WERI-Rb-1 (cell line): ENCODE data around the gene LRP1B.

Source experiments
- DNase-seq: peaks from one replicate; pipeline ENCODE4 v3.0.0-alpha.2; 2020
- H3K27ac ChIP-seq: fragments of 250-450 bp; sonication (Bioruptor Pico); 2 replicates; pipeline ENCODE4 v1.5.1; 2020; ENCODE audit warnings: mild to moderate bottlenecking, moderate library complexity
- H3K27me3 ChIP-seq: fragments of 250-450 bp; sonication (Bioruptor Pico); 2 replicates; pipeline ENCODE4 v1.5.1; 2021; ENCODE audit warnings: mild to moderate bottlenecking, low read depth, moderate library complexity; ENCODE audit not compliant: insufficient read depth, severe bottlenecking
- H3K36me3 ChIP-seq: fragments of 250-450 bp; sonication (Bioruptor Pico); 2 replicates; pipeline ENCODE4 v1.5.1; 2020; ENCODE audit warnings: mild to moderate bottlenecking, moderate library complexity
- H3K4me3 ChIP-seq: 2 replicates; pipeline ENCODE4 v1.5.1; 2011; ENCODE audit warnings: low read depth, mild to moderate bottlenecking, control low read depth, low read length
- H3K9me3 ChIP-seq: fragments of 250-450 bp; sonication (Bioruptor Pico); 2 replicates; pipeline ENCODE4 v1.5.1; 2021; ENCODE audit warnings: mild to moderate bottlenecking, moderate library complexity; ENCODE audit not compliant: severe bottlenecking
- CTCF ChIP-seq: IDR thresholded peaks from 2 replicates; pipeline ENCODE4 v1.5.1; 2011; ENCODE audit warnings: low read depth, mild to moderate bottlenecking, control low read depth, inconsistent platforms, low read length

The LRP1B gene

GRCh38 chr2:140797718-140798117, 1333.1 kb downstream of the LRP1B start:
- Histone ChIP-seq H3K4me3 (no peak overlapping the region), H3K27ac (no peak overlapping the region), H3K9me3 (no peaks in the 10 kb centered on the region), H3K36me3 (no peaks in the 10 kb centered on the region), H3K27me3 (no peaks in the 10 kb centered on the region)
- no peak for TF ChIP-seq CTCF
- DNase-seq: no peak

- Histone ChIP-seq H3K9me3 (no peaks in the 10 kb centered on the region), H3K27ac (no peak overlapping the region), H3K36me3 (no peaks in the 10 kb centered on the region), H3K4me3 (no peak overlapping the region), H3K27me3 (no peaks in the 10 kb centered on the region)
- DNase-seq: no peak
- TF ChIP-seq CTCF: no peak
Observed at GRCh38 chr2:140791802-140792201, 1339.0 kb downstream of the LRP1B start.

GRCh38 chr2:140786585-140786984, 1344.2 kb downstream of the LRP1B start:
- Histone ChIP-seq H3K27me3 (no peaks in the 10 kb centered on the region), H3K9me3 (no peaks in the 10 kb centered on the region), H3K4me3 (no peak overlapping the region), H3K27ac (no peak overlapping the region), H3K36me3 (no peaks in the 10 kb centered on the region)
- no peak for DNase-seq
- no peak for TF ChIP-seq CTCF

GRCh38 chr2:140775411-140775810, 1355.4 kb downstream of the LRP1B start:
- no peak for TF ChIP-seq CTCF
- Histone ChIP-seq H3K36me3 (no peaks in the 10 kb centered on the region), H3K27ac (no peak overlapping the region)

GRCh38 chr2:140770645-140771044, 1360.2 kb downstream of the LRP1B start:
- no peak for DNase-seq
- H3K27ac ChIP-seq: no peak overlapping the region
- H3K4me3 ChIP-seq: no peak overlapping the region
- no peaks in the 10 kb centered on the region for H3K27me3 ChIP-seq
- no peaks in the 10 kb centered on the region for H3K36me3 ChIP-seq
- TF ChIP-seq CTCF: no peak
- no peaks in the 10 kb centered on the region for H3K9me3 ChIP-seq

More at GRCh38 chr2:140775411-140775810, 1355.4 kb downstream of the LRP1B start:
- Histone ChIP-seq H3K4me3 (no peak overlapping the region), H3K9me3 (no peaks in the 10 kb centered on the region), H3K27me3 (no peaks in the 10 kb centered on the region)
- DNase-seq: no peak

- Histone ChIP-seq H3K27ac (no peak overlapping the region), H3K9me3 (no peaks in the 10 kb centered on the region), H3K4me3 (no peak overlapping the region), H3K27me3 (no peaks in the 10 kb centered on the region), H3K36me3 (no peaks in the 10 kb centered on the region)
- no peak for TF ChIP-seq CTCF
- DNase-seq: no peak
Observed at GRCh38 chr2:140761807-140762206, 1369.0 kb downstream of the LRP1B start.
